ENCODE results near the gene TWIST2. TPM values are rescaled to one million over a fixed set of nuclear protein-coding genes. Genes with fewer than 3 reads are reported as not detected.

Gene TWIST2
- 1 to 10 TPM in 1 of 2 donors, not detected in 1; 1.9 TPM for total RNA-seq
- 1.3 TPM for polyA plus RNA-seq (2013, experiment 1 of 2)
- 0.83 TPM for polyA plus RNA-seq (2013, experiment 2 of 2)
- long read RNA-seq, experiment 1: 0 reads
- long read RNA-seq, experiment 2: 0 reads
- long read RNA-seq, experiment 3, partial matches to known transcripts: 0 of 1 reads
- long read RNA-seq, experiment 3, other reads (novel, unspliced or antisense): 0 of 1 reads
- long read RNA-seq, experiment 4: 0 reads

- peak within 1 kb of the TSS; percentile 56 for H3K4me3 Mint-ChIP-seq
- no peak within 1 kb of the TSS for H3K27ac ChIP-seq (ENCODE audit: low read depth, low read length)
- DNase-seq: peak; percentile 89
- H3K4me1 Mint-ChIP-seq: no peaks in the 10 kb centered on the region
- H3K36me3 ChIP-seq (ENCODE audit: control insufficient read depth, insufficient read depth, low read length): no peaks in the 10 kb centered on the region
- H3K4me1 ChIP-seq (ENCODE audit: control insufficient read depth, insufficient read depth, low read length): no peaks in the 10 kb centered on the region
- H3K9me3 ChIP-seq (ENCODE audit: control insufficient read depth, low read length): no peaks in the 10 kb centered on the region
- peak within 1 kb of the TSS; percentile 75 for H3K4me3 ChIP-seq (ENCODE audit: low read length)
- TF ChIP-seq, protein P1, sequence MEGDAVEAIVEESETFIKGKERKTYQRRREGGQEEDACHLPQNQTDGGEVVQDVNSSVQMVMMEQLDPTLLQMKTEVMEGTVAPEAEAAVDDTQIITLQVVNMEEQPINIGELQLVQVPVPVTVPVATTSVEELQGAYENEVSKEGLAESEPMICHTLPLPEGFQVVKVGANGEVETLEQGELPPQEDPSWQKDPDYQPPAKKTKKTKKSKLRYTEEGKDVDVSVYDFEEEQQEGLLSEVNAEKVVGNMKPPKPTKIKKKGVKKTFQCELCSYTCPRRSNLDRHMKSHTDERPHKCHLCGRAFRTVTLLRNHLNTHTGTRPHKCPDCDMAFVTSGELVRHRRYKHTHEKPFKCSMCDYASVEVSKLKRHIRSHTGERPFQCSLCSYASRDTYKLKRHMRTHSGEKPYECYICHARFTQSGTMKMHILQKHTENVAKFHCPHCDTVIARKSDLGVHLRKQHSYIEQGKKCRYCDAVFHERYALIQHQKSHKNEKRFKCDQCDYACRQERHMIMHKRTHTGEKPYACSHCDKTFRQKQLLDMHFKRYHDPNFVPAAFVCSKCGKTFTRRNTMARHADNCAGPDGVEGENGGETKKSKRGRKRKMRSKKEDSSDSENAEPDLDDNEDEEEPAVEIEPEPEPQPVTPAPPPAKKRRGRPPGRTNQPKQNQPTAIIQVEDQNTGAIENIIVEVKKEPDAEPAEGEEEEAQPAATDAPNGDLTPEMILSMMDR (conservative IDR thresholded peaks at IDR 0.05): no peak
- H3K27me3 ChIP-seq (ENCODE audit: control insufficient read depth, insufficient read depth, low read length, poor library complexity, severe bottlenecking): peaks cover 90% of the 10 kb centered on the region
- no peak within 1 kb of the TSS for H3K9ac ChIP-seq (ENCODE audit: extremely low read depth, low read length, poor library complexity, severe bottlenecking)
- H3K27ac Mint-ChIP-seq: no peak within 1 kb of the TSS
- WGBS, 2 experiments (ENCODE audit: insufficient coverage in 1 of 2, insufficient read length in 1 of 2): 0 to 2% methylated on average over 33 to 90 of the region's 90 CpGs
- H3K36me3 Mint-ChIP-seq (ENCODE audit: low read depth): no peaks in the 10 kb centered on the region
- no peaks in the 10 kb centered on the region for H3K9me3 Mint-ChIP-seq
- peaks cover 80% of the 10 kb centered on the region for H3K27me3 Mint-ChIP-seq (ENCODE audit: insufficient read depth)
Measured at GRCh38 chr2:238847841-238848690, at the start of gene TWIST2. Gene TWIST2, plus strand, starts transcription at chr2:238848085. Its CDS starts 131 bp downstream, at chr2:238848216.

DNA sequence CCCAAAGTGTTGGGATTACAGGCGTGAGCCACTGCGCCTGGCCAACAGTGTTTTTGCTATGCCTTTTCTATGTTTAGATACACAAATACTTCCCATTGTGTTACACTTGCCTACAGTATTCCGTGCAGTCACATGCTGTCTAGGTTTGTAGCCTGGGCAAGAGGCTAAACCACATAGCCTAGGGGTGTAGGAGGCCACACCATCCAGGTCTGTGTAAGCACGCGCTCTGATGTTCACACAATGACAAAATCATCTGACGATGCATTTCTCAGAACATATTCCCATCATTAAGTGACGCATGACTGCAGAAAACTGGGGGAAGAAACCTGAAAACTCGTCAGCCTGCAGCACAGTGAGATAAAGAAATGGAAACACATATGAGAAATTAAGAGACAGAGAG lies 46.1 kb upstream of the TWIST2 start:
- no peaks in the 10 kb centered on the region for H3K36me3 Mint-ChIP-seq (ENCODE audit: low read depth)
- no peaks in the 10 kb centered on the region for H3K9me3 Mint-ChIP-seq
- DNase-seq: no peak

GRCh38 chr2:238802957-238803356 lies 44.9 kb upstream of the TWIST2 start:
- no peak for DNase-seq

More for the DNA sequence above, 46.1 kb upstream of the TWIST2 start:
- Histone ChIP-seq H3K9ac (ENCODE audit: extremely low read depth, low read length, poor library complexity, severe bottlenecking) (no peak overlapping the region), H3K4me3 (ENCODE audit: low read length) (no peak overlapping the region), H3K9me3 (ENCODE audit: control insufficient read depth, low read length) (no peaks in the 10 kb centered on the region), H3K36me3 (ENCODE audit: control insufficient read depth, insufficient read depth, low read length) (no peaks in the 10 kb centered on the region), H3K4me1 (ENCODE audit: control insufficient read depth, insufficient read depth, low read length) (no peaks in the 10 kb centered on the region), H3K27ac (ENCODE audit: low read depth, low read length) (no peak overlapping the region), H3K27me3 (ENCODE audit: control insufficient read depth, insufficient read depth, low read length, poor library complexity, severe bottlenecking) (no peaks in the 10 kb centered on the region)
- no peaks in the 10 kb centered on the region for H3K4me1 Mint-ChIP-seq
- TF ChIP-seq, protein P1 (conservative IDR thresholded peaks at IDR 0.05): no peak
- WGBS, 2 experiments (ENCODE audit: insufficient coverage in 1 of 2, insufficient read length in 1 of 2): 89 to 94% methylated on average over 5 to 8 of the region's 8 CpGs
- H3K27me3 Mint-ChIP-seq (ENCODE audit: insufficient read depth): peaks cover 17% of the 10 kb centered on the region
- H3K4me3 Mint-ChIP-seq: no peak overlapping the region
- H3K27ac Mint-ChIP-seq: no peak overlapping the region

More at GRCh38 chr2:238802957-238803356, 44.9 kb upstream of the TWIST2 start:
- H3K4me1 Mint-ChIP-seq: no peaks in the 10 kb centered on the region
- no peaks in the 10 kb centered on the region for H3K36me3 ChIP-seq (ENCODE audit: control insufficient read depth, insufficient read depth, low read length)
- TF ChIP-seq, protein P1 (conservative IDR thresholded peaks at IDR 0.05): no peak
- no peak overlapping the region for H3K4me3 ChIP-seq (ENCODE audit: low read length)
- H3K27ac ChIP-seq (ENCODE audit: low read depth, low read length): no peak overlapping the region
- H3K36me3 Mint-ChIP-seq (ENCODE audit: low read depth): no peaks in the 10 kb centered on the region
- peaks cover 7% of the 10 kb centered on the region for H3K9me3 Mint-ChIP-seq
- H3K27ac Mint-ChIP-seq: no peak overlapping the region
- H3K9ac ChIP-seq (ENCODE audit: extremely low read depth, low read length, poor library complexity, severe bottlenecking): no peak overlapping the region
- H3K27me3 Mint-ChIP-seq (ENCODE audit: insufficient read depth): peaks cover 11% of the 10 kb centered on the region
- no peaks in the 10 kb centered on the region for H3K4me1 ChIP-seq (ENCODE audit: control insufficient read depth, insufficient read depth, low read length)
- no peak overlapping the region for H3K4me3 Mint-ChIP-seq
- WGBS, 2 experiments (ENCODE audit: insufficient coverage in 1 of 2, insufficient read length in 1 of 2): 95% methylated on average over 3 to 4 of the region's 4 CpGs
- H3K27me3 ChIP-seq (ENCODE audit: control insufficient read depth, insufficient read depth, low read length, poor library complexity, severe bottlenecking): no peaks in the 10 kb centered on the region
- peaks cover under 1% of the 10 kb centered on the region for H3K9me3 ChIP-seq (ENCODE audit: control insufficient read depth, low read length)

Data from endodermal cell (in vitro differentiated cells).